ENCODE results near the gene HMSD.

GRCh38 chr18:63930773-63931354, 18.2 kb upstream of the HMSD start:
- TF ChIP-seq, protein P1, sequence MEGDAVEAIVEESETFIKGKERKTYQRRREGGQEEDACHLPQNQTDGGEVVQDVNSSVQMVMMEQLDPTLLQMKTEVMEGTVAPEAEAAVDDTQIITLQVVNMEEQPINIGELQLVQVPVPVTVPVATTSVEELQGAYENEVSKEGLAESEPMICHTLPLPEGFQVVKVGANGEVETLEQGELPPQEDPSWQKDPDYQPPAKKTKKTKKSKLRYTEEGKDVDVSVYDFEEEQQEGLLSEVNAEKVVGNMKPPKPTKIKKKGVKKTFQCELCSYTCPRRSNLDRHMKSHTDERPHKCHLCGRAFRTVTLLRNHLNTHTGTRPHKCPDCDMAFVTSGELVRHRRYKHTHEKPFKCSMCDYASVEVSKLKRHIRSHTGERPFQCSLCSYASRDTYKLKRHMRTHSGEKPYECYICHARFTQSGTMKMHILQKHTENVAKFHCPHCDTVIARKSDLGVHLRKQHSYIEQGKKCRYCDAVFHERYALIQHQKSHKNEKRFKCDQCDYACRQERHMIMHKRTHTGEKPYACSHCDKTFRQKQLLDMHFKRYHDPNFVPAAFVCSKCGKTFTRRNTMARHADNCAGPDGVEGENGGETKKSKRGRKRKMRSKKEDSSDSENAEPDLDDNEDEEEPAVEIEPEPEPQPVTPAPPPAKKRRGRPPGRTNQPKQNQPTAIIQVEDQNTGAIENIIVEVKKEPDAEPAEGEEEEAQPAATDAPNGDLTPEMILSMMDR (conservative IDR thresholded peaks at IDR 0.05; ENCODE audit: low read depth, low read length): no peak
- no peak for TF ChIP-seq EZH2 (IDR thresholded peaks at IDR 0.05; ENCODE audit: borderline replicate concordance, low read depth, low read length, poor library complexity, severe bottlenecking)
